Vagina (tissue), 2 donors: ENCODE data around the gene TRAF1.

ENCODE experiments used
- POLR2A ChIP-seq, 2 donors: fragments of 450-650 bp; IDR thresholded peaks; one replicate each; pipeline ENCODE4 v1.6.1; 2017; ENCODE audit warnings: antibody characterized with exemption in 2 of 2, mild to moderate bottlenecking in 2 of 2, moderate library complexity in 2 of 2
- TF ChIP-seq, protein P1 (sequence below), 3 experiments: fragments of 450-650 bp in 2 of 3; fragments of 200-600 bp in 1 of 3; sonication (generic) in 1 of 3; IDR thresholded peaks; one replicate each; pipeline ENCODE4 v1.5.1; 2017 to 2019; ENCODE audit warnings: antibody characterized with exemption in 3 of 3, mild to moderate bottlenecking in 2 of 3, moderate library complexity in 2 of 3

- TF ChIP-seq, protein P1, sequence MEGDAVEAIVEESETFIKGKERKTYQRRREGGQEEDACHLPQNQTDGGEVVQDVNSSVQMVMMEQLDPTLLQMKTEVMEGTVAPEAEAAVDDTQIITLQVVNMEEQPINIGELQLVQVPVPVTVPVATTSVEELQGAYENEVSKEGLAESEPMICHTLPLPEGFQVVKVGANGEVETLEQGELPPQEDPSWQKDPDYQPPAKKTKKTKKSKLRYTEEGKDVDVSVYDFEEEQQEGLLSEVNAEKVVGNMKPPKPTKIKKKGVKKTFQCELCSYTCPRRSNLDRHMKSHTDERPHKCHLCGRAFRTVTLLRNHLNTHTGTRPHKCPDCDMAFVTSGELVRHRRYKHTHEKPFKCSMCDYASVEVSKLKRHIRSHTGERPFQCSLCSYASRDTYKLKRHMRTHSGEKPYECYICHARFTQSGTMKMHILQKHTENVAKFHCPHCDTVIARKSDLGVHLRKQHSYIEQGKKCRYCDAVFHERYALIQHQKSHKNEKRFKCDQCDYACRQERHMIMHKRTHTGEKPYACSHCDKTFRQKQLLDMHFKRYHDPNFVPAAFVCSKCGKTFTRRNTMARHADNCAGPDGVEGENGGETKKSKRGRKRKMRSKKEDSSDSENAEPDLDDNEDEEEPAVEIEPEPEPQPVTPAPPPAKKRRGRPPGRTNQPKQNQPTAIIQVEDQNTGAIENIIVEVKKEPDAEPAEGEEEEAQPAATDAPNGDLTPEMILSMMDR (IDR thresholded peaks at IDR 0.05) = no peak
- no peak for TF ChIP-seq POLR2A (IDR thresholded peaks at IDR 0.05)
Observed at GRCh38 chr9:120866651-120867050, 59.9 kb downstream of the TRAF1 start.
